Lung (tissue), 12 donors: ENCODE measurements around the gene KCNMA1. TPM values are rescaled to one million over a fixed set of nuclear protein-coding genes. Genes with fewer than 3 reads are reported as not detected.

ENCODE experiments used
- ATAC-seq: fragments of 200-7000 bp; cut with Tn5 transposase; one replicate; pipeline ENCODE4 v1.9.1; 2020; ENCODE audit warnings: moderate number of reproducible peaks; ENCODE audit not compliant: insufficient read depth, low FRiP score
- DNase-seq, 3 donors: peaks; one replicate each; pipeline ENCODE4 v3.0.0-alpha.2; 2013 to 2017
- H3K27ac ChIP-seq, 2 donors: one replicate each; pipeline ENCODE4 v1.5.1; 2013; ENCODE audit warnings: mild to moderate bottlenecking in 2 of 2, moderate library complexity in 2 of 2, control low read depth in 1 of 2, inconsistent platforms in 1 of 2, low read depth in 1 of 2, low read length in 1 of 2
- H3K27me3 ChIP-seq, 3 donors: one replicate each; pipeline ENCODE4 v1.5.1; 2013; ENCODE audit warnings: low read length in 2 of 3; ENCODE audit not compliant: control insufficient read depth in 3 of 3, insufficient read depth in 3 of 3
- H3K36me3 ChIP-seq, 4 donors: one replicate each; pipeline ENCODE4 v1.5.1; 2013; ENCODE audit warnings: low read length in 4 of 4, mild to moderate bottlenecking in 1 of 4, moderate library complexity in 1 of 4; ENCODE audit not compliant: control insufficient read depth in 4 of 4, insufficient read depth in 4 of 4
- H3K4me1 ChIP-seq, 5 donors: one replicate each; pipeline ENCODE4 v1.5.1; 2013; ENCODE audit warnings: low read length in 5 of 5, mild to moderate bottlenecking in 2 of 5, moderate library complexity in 1 of 5; ENCODE audit not compliant: control insufficient read depth in 5 of 5, insufficient read depth in 5 of 5
- H3K4me3 ChIP-seq: one replicate; pipeline ENCODE4 v1.5.1; 2013; ENCODE audit warnings: mild to moderate bottlenecking, control low read depth, moderate library complexity
- H3K9ac ChIP-seq, 2 donors: one replicate each; pipeline ENCODE4 v1.5.1; 2013; ENCODE audit warnings: low read length in 2 of 2, control low read depth in 1 of 2; ENCODE audit not compliant: insufficient read depth in 1 of 2
- H3K9me3 ChIP-seq, 4 donors: one replicate each; pipeline ENCODE4 v1.5.1; 2013; ENCODE audit warnings: low read length in 3 of 4, mild to moderate bottlenecking in 1 of 4, moderate library complexity in 1 of 4; ENCODE audit not compliant: control insufficient read depth in 4 of 4, insufficient read depth in 3 of 4
- CTCF ChIP-seq: IDR thresholded peaks from 2 replicates; pipeline ENCODE4 v1.5.1; 2012; ENCODE audit warnings: mild to moderate bottlenecking; ENCODE audit errors: control extremely low read depth, extremely low read depth
- WGBS, 2 donors: extraction: QIAGEN DNeasy Blood & Tissue Kit; methylation state at CpG; one replicate each; pipeline ENCODE4 v1.1.7; 2013; 5-methylcytosine and 5-hydroxymethylcytosine counted together
- polyA plus RNA-seq, 2 donors: library from polyadenylated mRNA; stranded (reverse); fragments of 200-250 nt; gene quantifications; one replicate each; pipeline ENCODE4 v1.2.1, GENCODE V29; 2013
- total RNA-seq, 2 donors: library from RNA; depleted of rRNA in 1 of 2; stranded (reverse); fragments of >200 nt in 1 of 2; gene quantifications; one replicate each; pipeline ENCODE4 v1.2.1, GENCODE V29; 2014 to 2021
- donor health status: control.
- donor health status: control.
- donor health status: Bipolar disorder and iron deficiency.
- donor health status: healthy.
- donor health status: DM: yes; HTN: yes; CAD: no.

The KCNMA1 gene
- total and polyA plus RNA-seq, 4 donors: 3.8 to 13.0 (median 5.5) TPM

- no peak for ATAC-seq
- DNase-seq: no peak
- Histone ChIP-seq H3K27ac (no peak overlapping the region), H3K27me3 (no peaks in the 10 kb centered on the region), H3K9ac (no peak overlapping the region), H3K4me1 (peaks cover 0 to 20% (median 6%) of the 10 kb centered on the region in 5 donors), H3K36me3 (no peaks in the 10 kb centered on the region), H3K9me3 (peaks cover 0 to 2% (median 0%) of the 10 kb centered on the region in 4 donors), H3K4me3 (no peak overlapping the region)
- 78 to 80% methylated on average over 1 of the region's 1 CpG for WGBS, 2 donors
- TF ChIP-seq CTCF: no peak
Measured at GRCh38 chr10:77234599-77234998, 403.0 kb downstream of the KCNMA1 start.

- DNase-seq: no peak
- Histone ChIP-seq H3K36me3 (no peaks in the 10 kb centered on the region), H3K4me3 (no peak overlapping the region), H3K27me3 (no peaks in the 10 kb centered on the region), H3K9ac (no peak overlapping the region), H3K4me1 (peaks cover 0 to 9% (median 4%) of the 10 kb centered on the region in 5 donors), H3K9me3 (peaks cover 0 to 2% (median 0%) of the 10 kb centered on the region in 4 donors), H3K27ac (no peak overlapping the region)
- no peak for ATAC-seq
- TF ChIP-seq CTCF: no peak
- 95% methylated on average over 7 of the region's 7 CpGs for WGBS, 2 donors
Measured at GRCh38 chr10:77233466-77233865, 404.1 kb downstream of the KCNMA1 start.

- TF ChIP-seq CTCF: no peak
- 80 to 91% methylated on average over 3 of the region's 3 CpGs for WGBS, 2 donors
- ATAC-seq: no peak
- no peaks in the 10 kb centered on the region for H3K36me3 ChIP-seq
- H3K9ac ChIP-seq: no peak overlapping the region
- H3K27ac ChIP-seq: no peak overlapping the region
- no peak overlapping the region for H3K4me3 ChIP-seq
- DNase-seq: no peak
- no peaks in the 10 kb centered on the region for H3K27me3 ChIP-seq
- peaks cover 0 to 2% (median 0%) of the 10 kb centered on the region in 4 donors for H3K9me3 ChIP-seq
- H3K4me1 ChIP-seq: peaks cover 0 to 8% (median 3%) of the 10 kb centered on the region in 5 donors
Measured at GRCh38 chr10:77231884-77232610, 405.6 kb downstream of the KCNMA1 start.
